WERI-Rb-1 (cell line): ENCODE data around the gene ANKAR.

Experiments
- DNase-seq: peaks from one replicate; pipeline ENCODE4 v3.0.0-alpha.2; 2020
- H3K27ac ChIP-seq: fragments of 250-450 bp; sonication (Bioruptor Pico); 2 replicates; pipeline ENCODE4 v1.5.1; 2020; ENCODE audit warnings: mild to moderate bottlenecking, moderate library complexity
- H3K27me3 ChIP-seq: fragments of 250-450 bp; sonication (Bioruptor Pico); 2 replicates; pipeline ENCODE4 v1.5.1; 2021; ENCODE audit warnings: mild to moderate bottlenecking, low read depth, moderate library complexity; ENCODE audit not compliant: insufficient read depth, severe bottlenecking
- H3K36me3 ChIP-seq: fragments of 250-450 bp; sonication (Bioruptor Pico); 2 replicates; pipeline ENCODE4 v1.5.1; 2020; ENCODE audit warnings: mild to moderate bottlenecking, moderate library complexity
- H3K4me3 ChIP-seq: 2 replicates; pipeline ENCODE4 v1.5.1; 2011; ENCODE audit warnings: low read depth, mild to moderate bottlenecking, control low read depth, low read length
- H3K9me3 ChIP-seq: fragments of 250-450 bp; sonication (Bioruptor Pico); 2 replicates; pipeline ENCODE4 v1.5.1; 2021; ENCODE audit warnings: mild to moderate bottlenecking, moderate library complexity; ENCODE audit not compliant: severe bottlenecking
- TF ChIP-seq, protein P1 (sequence below): IDR thresholded peaks from 2 replicates; pipeline ENCODE4 v1.5.1; 2011; ENCODE audit warnings: low read depth, mild to moderate bottlenecking, control low read depth, inconsistent platforms, low read length

ANKAR gene

GRCh38 chr2:189631849-189632248 is 42.6 kb upstream of the ANKAR start:
- DNase-seq: no peak
- TF ChIP-seq, protein P1, sequence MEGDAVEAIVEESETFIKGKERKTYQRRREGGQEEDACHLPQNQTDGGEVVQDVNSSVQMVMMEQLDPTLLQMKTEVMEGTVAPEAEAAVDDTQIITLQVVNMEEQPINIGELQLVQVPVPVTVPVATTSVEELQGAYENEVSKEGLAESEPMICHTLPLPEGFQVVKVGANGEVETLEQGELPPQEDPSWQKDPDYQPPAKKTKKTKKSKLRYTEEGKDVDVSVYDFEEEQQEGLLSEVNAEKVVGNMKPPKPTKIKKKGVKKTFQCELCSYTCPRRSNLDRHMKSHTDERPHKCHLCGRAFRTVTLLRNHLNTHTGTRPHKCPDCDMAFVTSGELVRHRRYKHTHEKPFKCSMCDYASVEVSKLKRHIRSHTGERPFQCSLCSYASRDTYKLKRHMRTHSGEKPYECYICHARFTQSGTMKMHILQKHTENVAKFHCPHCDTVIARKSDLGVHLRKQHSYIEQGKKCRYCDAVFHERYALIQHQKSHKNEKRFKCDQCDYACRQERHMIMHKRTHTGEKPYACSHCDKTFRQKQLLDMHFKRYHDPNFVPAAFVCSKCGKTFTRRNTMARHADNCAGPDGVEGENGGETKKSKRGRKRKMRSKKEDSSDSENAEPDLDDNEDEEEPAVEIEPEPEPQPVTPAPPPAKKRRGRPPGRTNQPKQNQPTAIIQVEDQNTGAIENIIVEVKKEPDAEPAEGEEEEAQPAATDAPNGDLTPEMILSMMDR: no peak
- no peak overlapping the region for H3K27ac ChIP-seq
- no peaks in the 10 kb centered on the region for H3K27me3 ChIP-seq
- H3K4me3 ChIP-seq: no peak overlapping the region
- no peaks in the 10 kb centered on the region for H3K9me3 ChIP-seq
- H3K36me3 ChIP-seq: no peaks in the 10 kb centered on the region

DNA sequence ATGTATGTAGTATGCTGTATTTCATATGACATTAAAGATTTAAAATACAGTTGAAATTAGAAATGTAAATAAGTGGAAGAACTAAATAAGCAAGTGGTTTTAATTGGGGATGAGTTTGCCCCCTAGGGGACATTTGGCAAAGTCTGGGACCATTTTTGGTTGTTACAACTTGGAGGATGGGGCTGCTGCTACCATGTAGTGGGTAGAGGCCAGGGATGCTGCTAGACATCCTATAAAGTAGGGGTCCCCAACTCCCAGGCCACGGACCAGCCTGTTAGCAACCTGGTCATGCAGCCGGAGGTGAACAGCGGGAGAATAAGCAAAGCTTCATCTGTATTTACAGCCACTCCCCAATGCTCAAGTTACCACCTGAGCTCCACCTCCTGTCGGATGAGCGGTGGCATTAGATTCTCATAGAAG is 41.1 kb upstream of the ANKAR start:
- no peak for DNase-seq
- no peak overlapping the region for H3K27ac ChIP-seq
- H3K36me3 ChIP-seq: no peaks in the 10 kb centered on the region
- TF ChIP-seq, protein P1: no peak
- H3K4me3 ChIP-seq: no peak overlapping the region
- H3K9me3 ChIP-seq: no peaks in the 10 kb centered on the region
- H3K27me3 ChIP-seq: no peaks in the 10 kb centered on the region

DNA sequence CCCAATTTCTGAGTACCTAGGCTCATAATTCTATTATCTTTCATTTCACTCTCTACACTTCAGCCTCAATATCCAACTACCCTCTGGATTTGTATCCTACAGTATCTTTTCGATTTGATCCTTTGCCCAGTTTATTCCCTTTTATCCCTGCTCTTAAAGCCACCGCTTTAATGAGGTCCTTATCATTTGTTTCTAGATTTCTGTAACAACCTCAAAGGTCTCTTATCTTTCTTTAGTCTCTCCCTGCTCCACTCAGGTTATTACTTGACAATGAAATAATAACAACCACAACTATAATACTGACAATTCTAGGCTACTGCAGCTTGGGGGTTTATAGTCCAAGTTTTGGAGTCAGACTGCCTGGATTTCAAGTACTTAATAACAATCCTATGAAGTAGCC is 39.1 kb upstream of the ANKAR start:
- TF ChIP-seq, protein P1: no peak
- DNase-seq: no peak
- no peak overlapping the region for H3K4me3 ChIP-seq

GRCh38 chr2:189638301-189639006 is 36.0 kb upstream of the ANKAR start:
- peak overlapping the region; percentile 49; the same call in 1 of the 2 replicates for H3K27ac ChIP-seq
- no peak overlapping the region for H3K4me3 ChIP-seq
- H3K36me3 ChIP-seq: no peaks in the 10 kb centered on the region
- DNase-seq: no peak
- H3K27me3 ChIP-seq: no peaks in the 10 kb centered on the region
- no peaks in the 10 kb centered on the region for H3K9me3 ChIP-seq
- TF ChIP-seq, protein P1: no peak

More for the DNA sequence above, 39.1 kb upstream of the ANKAR start:
- no peaks in the 10 kb centered on the region for H3K9me3 ChIP-seq
- H3K36me3 ChIP-seq: no peaks in the 10 kb centered on the region
- H3K27ac ChIP-seq: no peak overlapping the region
- no peaks in the 10 kb centered on the region for H3K27me3 ChIP-seq

GRCh38 chr2:189639007-189639609 is 35.4 kb upstream of the ANKAR start:
- H3K9me3 ChIP-seq: no peaks in the 10 kb centered on the region
- no peaks in the 10 kb centered on the region for H3K27me3 ChIP-seq
- no peak overlapping the region for H3K4me3 ChIP-seq
- TF ChIP-seq, protein P1: no peak
- DNase-seq: no peak
- H3K27ac ChIP-seq: peak overlapping the region; percentile 49
- no peaks in the 10 kb centered on the region for H3K36me3 ChIP-seq
